Activated naive CD8-positive, alpha-beta T cell treated with anti-CD3 and anti-CD28 coated beads, Interleukin-2, amount 50 U/mL, for 16 hours (primary cell): ENCODE data around the gene PLEKHG5.

Experiments used
- DNase-seq: peaks from one replicate; pipeline ENCODE4 v3.0.0-alpha.2; 2020; ENCODE audit warnings: low read depth, low spot score

The PLEKHG5 gene

DNA sequence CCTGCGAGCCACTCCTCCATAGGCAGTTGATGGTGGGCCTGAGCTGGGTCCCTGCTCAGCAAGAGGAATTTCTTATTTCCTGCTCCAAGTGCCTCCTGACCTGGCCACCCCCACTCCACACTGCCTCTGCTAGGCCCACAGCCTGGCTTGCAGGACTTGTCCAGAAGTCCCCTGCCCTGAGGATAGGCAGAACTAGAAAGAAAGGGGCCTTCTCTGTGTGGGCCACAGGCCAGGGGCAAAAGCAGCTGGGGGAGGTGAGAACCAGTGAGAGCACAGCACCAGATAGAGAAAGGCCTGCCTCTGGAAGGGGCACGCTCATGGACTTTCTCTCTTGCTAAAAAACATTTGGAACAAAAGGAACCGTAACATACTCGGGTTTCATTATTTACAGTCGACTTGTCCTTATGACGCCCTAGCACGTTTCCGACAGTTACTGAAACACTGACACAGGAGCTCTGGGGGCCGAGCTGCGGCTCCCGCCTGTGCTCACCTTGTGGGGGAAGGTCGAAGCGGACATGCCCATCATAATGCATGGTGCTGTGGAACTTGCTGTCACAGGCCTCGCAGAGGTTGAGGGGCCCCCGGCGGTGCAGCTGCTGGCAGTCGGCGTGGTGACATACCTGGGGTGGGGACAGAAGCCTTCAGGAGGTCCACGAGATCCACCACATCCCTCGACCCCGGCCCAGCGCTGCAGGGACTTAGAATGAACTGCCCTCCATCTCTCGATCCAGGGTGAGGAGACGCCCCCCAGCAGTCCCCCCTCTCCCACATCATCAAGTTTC, 14.2 kb downstream of the PLEKHG5 start:
- DNase-seq: no peak

DNA sequence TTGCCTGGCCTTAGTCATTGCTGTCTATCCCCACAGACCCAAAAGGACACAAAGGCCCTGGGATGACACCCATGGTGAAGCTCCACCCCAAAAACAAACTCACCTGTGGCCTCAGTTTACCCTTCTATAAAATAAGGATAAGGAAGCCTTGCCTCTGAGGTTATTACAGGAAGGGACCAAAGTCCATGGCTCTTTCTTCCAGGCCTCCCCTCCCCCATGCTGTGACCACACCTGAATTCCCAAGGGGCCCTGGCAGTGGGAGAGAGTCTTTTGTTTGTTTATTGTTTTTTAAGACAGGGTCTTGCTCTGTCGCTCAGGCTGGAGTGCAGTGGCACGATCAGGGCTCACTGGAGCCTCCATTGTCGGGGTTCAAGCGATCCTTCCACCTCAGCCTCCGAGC, 15.0 kb downstream of the PLEKHG5 start:
- no peak for DNase-seq

DNA sequence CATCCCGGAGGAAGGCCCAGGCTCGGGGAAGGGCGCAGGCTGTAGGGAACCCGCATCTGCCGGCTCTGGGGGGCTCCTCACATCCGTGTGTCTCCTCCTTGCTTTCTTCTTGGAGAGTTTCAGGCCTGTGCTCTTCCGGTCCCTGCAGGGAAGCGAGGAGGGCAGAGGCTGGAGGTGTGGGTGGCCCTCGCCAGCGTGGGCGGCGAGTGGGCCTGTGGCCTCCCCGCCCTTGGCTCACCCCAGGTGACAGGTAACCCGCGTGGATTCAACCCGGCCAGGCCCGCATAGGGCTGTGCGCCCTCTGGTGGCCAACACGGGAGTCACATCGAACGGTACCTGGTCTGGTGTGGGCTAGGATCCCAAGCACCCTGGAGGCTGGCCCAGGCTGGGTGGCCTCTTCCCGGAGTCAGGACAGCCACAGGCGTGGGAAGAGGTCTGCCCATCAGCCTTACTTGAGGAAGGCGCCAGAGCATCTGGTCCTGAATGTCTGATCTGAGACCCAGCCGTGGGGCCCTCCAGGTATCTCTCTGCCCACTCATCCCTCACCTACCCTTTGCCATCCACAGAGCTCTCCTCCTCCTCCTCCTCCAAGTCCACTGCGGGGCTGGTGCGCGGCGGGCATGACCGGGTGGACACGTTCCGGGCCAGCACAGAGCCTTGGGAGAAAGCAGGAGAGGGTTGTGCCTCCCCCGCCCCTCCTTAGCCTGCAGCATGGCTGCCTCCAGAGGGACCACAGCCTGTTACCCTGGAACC, 15.9 kb downstream of the PLEKHG5 start:
- no peak for DNase-seq

DNA sequence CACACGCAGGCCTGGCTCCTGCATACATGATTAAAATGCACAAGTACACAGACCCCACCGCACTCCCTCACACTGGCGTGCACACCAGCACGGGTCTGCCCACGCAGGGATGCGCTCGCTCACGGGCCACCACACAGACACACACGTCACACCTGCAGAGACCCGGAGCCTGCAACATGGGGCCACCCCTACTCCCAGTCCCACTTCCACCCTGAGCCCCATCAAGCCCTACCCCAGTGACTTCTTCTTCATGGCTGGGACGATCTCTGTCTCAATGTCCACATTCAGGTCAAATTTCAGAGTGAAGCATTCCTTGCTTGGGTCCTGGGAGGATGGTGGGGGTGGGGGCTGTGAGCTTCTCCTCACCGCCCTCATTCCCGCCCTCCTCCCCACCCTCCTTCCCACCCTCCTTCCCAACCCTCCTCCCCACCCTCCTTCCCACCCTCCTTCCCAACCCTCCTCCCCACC, 16.6 kb downstream of the PLEKHG5 start:
- DNase-seq: no peak

DNA sequence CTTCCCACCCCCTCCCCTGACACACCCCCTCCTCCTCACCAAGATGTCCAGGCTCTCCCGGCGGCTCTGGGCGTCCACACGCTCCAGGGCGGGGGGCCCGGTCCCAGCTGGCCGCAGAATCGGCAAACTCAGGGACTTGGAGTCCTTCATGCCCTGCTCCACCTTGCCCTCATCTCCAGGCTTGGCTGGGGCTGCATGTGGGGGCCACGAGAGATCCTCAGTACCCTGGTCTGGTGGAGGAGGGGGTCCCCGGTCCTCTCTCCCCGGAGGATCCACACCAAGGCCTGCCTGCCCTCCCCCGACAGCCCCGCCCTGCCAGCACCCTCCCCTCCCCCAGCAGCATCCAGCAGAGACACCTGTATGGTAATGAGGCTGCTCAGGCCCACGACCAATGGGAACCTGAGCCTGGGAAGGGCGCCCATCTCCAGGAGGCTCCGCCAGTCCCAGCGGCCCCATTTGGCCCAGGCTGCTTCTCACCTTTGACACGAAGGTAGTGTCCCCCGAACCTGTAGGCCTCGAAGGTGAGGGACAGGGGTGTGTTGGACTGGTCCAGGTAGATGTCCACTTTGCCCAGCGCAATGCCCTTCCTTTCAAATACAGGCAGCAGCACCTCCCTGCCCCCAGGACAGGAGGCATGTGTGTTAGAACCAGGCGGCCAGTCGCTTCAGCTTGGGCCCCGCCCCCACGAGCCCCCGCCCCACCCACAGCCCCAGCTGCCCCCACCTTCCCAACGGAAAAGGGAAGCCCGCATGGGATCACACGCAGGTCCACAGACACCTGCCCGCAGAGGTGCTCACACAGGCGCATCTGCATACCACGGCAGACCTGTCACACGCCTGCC, 17.3 kb downstream of the PLEKHG5 start:
- no peak for DNase-seq

DNA sequence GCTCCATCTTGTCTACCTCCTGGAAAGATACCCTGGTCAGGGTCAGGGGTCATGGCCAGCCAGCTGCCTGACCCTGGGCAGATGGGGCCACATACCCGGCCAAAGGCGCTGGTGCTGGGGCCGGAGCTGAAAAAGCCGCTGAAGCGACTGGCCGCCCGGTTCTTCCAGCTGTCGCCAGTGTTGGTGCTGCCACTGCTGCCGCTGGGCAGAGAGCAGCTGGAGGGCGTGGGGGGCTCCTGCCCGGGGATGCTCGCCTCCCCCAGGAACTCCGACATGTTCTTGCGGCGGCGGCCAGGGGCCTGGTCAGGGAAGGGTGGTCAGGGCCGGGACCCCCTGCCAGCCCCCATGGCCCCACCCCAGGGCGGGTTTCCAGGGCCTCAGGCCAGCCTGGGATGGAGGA, 18.3 kb downstream of the PLEKHG5 start:
- DNase-seq: no peak

DNA sequence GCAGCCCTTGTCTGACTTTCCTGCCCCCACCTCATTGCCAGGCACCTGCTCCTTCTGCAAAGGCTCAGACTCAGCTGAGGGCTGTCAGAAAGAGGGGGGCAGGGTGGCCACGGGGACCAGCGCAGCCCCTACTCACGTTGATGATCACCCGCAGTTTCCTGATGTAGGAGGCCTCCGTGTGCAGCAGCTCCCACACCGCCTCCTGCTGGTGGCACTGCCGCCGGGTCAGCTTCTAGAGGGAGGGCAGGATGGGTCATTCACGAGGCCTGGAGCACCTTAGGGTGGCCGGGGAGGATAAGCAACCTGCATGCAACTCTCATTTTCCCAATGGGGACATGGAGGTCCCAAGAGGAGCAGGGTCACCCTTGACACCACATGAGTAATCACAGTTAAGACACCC, 19.1 kb downstream of the PLEKHG5 start:
- no peak for DNase-seq

DNA sequence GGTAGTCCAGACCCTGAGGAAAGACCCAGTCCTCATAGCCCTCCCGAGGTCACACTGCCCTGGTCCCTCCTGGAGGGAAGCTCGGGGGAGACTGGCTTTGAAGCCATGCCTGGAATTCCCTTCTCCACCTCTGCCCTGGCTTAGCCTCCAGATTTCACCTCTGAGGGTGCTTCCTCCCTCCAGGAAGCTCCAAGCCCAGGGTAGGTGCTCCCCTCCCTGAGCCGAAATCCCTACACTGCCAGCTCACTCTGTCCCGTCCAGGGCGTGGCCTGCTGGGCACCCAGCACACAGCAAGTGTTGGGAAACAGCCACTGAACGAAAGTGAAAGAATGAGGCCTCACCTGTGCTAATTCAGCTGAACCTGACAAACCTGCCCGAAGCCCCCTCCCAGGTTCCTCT, 19.5 kb downstream of the PLEKHG5 start:
- DNase-seq: no peak

DNA sequence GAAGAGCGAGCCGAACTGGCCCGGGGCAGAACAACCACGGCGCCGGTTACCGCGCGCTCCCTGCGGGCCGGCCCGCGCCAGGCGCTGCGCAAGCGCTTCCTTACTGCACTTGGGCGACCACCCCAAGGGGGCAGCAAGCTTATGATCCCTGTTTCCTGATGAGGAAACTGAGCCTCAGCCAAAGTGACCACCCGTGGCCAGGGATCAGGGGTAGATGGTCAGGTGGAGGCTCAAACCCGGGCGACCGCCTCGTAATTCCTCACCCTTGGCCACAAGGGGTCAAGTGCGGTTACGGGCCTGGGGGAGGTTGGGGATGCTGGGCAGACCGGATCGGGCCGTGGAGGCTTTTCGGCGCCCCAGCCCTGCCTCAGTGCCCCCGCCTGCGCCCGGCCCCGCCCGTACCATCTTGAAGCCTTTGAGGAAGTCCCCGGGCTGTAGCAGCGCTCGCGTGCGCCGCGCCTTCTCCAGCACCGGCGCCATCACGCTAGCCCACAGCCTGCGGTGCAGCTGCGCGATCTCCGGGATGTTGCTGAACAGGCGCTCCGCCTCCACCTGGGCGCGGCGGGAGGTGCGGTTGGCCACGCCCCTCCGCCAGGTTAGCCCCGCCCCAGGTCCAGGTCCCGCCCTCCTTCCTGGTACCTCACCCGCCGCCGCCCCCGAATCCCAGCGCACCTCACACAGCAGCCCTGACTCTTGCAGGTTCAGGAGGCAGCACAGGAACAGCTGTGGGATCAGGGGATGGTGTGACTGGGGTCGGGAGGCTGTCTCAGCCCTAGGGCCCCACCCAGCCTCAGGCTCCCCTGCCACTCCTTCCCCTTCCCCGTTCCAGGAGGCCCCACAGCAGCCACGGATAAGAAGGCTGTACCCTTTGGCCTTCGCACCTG, 20.1 kb downstream of the PLEKHG5 start:
- no peak for DNase-seq

DNA sequence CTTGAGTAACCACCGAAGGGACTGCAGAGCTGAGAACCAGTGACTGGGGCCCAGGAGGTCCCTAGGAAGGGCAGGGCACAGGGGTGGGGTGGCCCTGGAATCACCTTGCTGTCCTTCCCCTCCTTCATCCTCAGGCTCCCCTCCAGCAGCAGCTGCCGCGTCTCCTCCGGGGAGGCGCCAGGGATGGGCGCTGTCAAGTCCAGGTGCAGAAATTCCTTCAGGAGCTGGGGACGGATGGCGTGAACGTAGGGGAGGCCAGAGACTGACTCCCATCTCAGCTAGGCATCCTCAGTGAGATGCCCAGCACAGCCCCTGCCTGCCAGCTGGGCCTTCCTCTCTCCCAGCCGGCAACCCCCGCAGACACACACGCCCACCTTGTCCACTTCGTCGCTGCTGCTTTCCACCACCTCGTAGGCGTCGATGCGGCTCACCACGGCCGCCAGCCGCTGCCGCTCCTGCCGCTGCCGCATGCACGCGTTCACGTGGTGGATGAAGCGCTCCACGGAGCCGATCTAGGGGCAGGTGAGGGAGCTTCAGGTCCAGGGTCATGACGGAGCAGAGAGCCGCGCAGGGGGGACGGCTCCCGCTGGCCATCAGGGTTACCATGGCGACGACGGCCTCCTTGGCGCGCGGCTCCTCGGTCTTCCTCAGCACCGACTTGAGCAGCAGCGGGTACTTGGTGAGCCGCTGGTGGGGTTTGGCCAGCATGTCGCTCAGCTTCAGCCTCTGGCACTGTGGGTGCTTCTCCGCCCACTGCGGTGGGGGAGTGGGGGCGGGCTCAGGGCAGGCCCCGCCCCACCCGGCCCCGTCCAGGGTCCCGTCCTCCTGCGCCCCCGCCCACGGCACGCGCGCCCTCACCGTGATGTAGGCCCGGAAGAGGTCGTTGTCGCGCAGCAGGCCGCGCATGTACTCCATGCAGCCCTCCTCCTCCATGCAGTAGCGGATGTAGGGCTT, 21.1 kb downstream of the PLEKHG5 start:
- no peak for DNase-seq

DNA sequence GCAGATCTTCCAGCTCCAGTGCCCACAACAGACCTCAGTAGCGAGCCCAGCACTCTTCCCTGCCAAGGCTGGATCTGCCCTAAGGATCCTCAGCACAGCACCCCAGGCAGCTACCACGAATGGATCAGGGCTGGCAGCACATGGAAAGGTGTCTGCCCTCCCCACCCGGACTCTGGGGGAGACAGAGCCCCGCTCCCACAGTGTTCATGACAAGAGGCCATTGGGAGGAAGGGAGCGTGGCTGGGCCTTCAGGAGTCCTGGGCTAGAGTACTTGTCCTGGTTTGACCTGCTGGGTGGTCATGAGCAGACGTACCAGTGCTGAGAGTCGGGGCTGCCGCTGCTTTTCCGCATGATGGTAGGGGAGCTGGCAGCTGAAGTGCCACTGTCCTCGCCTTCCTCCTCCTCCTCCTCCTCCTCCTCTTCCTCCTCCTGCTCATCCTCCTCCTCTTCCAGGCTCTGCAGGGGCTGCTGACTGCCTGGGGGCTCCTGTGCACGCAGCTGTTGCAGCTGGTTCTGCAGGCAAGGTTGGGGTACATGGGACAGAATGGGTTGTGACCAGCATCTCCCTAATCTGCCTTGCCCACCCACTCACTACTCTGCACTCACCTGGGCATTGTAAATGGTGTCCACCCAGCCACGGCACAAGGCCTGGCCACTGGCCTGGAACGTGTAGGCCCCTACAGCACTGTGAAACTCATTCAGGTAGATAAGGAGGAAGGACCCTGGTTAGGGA, 22.6 kb downstream of the PLEKHG5 start:
- DNase-seq: no peak

DNA sequence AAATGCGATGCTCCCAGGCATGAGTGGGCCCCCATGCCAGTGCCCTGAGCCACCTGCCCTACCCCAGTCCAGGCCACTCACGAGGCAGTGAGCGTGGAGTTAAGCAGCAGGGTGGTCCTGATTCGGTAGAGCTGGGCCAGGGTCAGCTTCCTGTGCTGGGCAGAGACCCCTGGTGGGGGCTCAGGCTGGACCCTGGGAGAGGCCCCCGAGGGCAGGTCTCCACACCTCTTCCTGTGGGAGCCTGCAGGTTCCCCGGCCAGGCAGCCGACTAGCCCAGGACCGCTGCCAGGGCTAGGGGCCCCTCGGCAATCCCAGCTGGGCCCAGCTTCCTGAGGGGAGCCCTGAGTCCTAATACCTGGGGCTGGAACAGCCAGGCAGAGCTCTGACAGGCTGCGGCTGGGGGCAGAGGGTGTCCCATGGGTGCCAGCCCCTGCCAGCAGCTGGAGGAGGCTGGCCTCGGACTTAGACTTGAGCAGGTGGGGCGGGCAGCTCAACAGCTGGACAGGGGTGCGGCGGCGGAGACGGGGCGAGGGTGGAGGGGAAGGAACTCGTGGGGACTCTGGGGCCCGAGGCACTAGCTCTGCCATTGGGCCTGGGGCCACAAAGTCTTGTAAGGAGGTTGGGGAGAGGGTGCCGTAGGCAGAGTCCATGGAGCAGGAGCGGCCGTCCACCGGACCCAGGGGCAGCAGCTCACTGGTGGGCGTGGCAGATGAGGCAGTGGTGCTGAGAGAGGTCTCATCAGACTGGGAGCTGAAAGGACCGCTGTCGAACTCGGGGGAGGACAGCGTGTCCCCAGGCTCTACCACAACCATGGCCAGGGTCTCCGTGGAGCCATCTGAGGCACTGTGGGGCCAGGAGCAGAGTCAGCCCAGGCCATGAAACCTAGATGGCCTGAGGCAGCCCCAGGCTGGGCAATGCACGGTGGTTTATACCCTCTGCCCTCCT, 23.5 kb downstream of the PLEKHG5 start:
- DNase-seq: no peak

DNA sequence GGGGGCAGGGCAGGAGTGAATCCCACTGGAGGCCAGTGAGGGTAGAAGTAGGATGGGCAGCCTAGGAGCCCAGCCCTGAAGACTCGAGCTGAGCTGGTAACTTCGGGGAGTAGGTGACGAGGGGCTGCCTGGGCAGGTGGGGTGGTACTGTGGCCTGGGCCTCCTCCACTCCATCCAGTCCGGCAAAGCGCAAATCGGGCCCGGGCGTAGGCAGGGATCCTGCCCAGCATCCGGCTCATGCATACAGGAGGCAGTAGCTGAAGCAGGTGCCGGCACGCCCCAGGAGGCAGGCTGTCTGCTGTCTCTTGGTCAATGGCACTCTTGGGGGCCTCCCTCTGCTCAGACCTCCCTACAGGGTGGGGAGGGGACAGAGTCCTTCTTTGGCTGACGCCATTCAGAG, 24.2 kb downstream of the PLEKHG5 start:
- no peak for DNase-seq

DNA sequence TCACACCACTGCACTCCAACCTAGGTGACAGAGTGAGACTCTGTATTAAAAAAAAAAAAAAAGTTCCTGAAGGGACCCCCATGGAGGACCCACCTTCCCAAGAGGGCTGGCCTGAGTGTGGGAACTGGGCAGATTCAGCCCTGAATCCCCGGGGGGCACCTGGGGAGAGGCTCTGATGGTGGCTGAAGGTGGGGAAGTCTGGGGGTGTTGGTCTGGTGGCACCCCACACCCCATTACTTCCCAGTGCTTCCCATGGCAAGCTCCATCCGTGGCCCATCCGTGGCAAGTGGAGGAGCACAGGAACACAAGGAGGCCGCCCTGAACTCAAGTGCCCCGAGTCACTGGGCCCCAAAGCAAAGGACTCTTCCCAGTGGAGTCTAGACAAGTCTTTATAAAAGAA, 24.7 kb downstream of the PLEKHG5 start:
- no peak for DNase-seq

DNA sequence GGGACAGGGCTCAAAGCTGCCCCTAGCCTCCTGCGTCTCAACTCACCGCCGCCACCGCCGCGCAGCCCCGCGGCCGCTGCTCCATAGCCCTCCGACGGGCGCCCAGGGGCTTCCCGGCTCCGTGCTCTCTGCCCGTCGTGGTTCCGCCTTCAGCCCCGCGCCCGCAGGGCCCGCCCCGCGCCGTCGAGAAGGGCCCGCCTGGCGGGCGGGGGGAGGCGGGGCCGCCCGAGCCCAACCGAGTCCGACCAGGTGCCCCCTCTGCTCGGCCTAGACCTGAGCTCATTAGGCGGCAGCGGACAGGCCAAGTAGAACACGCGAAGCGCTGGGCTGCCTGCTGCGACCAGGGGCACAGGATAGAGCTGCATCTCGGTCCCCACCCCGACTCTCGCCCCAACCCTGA, 25.4 kb downstream of the PLEKHG5 start, which contains the start of gene TNFRSF25:
TSS of gene TNFRSF25 (minus strand) at position 151 of the 400 bp plus-strand sequence. CDS start at position 85, 66 bp downstream.
- peak; percentile 32 for DNase-seq

DNA sequence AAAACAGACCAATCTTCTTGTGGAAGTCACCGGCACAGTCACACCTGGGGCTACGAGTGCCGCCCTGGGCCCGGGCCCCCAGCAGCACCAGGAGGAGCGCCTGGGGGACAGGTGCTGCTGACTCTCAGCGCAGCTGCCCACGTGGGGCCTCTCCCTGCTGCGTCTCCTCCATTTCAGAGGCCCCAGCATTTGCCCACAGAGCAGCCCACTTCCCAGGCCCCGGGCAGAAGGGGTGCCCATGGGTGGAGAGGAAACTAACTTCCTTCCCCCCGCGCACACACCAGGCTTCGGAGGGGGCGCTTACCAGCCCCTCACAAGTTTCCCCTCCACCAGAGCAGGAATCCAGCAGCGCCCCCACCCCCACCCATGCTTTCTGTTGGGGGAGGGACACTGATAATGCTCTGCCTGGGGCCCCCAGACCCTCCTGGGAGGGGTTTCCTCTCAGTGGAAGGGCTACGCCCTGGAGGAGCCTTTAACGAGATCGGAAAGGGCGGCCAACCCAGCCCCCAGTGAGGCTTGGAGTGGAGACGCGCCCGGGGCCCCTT, 25.9 kb downstream of the PLEKHG5 start:
- DNase-seq: peak; percentile 7

DNA sequence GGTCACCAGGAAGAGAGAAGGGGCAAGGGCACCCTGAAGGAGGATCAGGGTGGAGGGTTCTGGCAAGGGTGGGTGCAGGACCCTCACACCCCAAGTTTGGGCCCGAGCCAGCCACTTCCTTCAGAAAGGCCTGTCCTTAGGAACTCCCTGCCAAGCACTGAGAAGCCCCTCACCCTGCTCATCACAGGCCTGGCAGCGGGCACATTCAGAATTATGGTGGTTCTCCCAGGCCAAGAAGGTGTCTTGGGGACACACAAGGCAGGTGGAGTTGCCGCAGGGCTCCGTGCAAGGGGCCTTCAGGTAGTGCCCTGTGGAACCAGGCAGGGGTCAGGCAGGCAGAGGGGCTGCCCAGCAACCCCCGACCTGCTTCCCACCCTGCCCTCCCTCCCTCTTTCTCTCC, 26.6 kb downstream of the PLEKHG5 start:
- DNase-seq: no peak

DNA sequence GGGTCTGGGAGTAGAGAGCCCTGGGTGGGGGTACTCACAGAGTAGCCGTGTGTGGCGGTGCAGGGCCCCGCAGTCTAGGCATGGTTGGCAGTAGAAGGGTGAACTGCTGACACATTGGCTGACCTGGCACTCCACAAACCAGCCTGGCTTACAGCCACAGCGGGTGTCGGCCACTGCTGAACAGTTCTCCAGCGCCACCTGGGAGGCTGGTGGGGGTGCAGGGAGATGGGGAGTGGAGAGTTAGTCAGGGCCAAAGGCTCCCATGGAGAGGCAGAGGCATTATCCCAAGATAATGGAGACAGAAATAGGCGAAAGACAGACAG, 27.0 kb downstream of the PLEKHG5 start:
- no peak for DNase-seq
